Mesenchymal stem cell (in vitro differentiated cells and primary cell): ENCODE results near the gene CLN6.
A peak's percentile ranks its signal among the peaks of the same experiment; 100 is the strongest.

Source experiments
- DNase-seq: peaks from one replicate; pipeline ENCODE4 v3.0.0-alpha.2; 2013
- H2AFZ ChIP-seq: one replicate; pipeline ENCODE4 v1.6.1; 2013; ENCODE audit warnings: low read depth, mild to moderate bottlenecking, control low read depth, inconsistent platforms, low read length, moderate library complexity
- H2AK5ac ChIP-seq: 2 replicates; pipeline ENCODE4 v1.6.1; 2013; ENCODE audit warnings: low read length, moderate library complexity, mild to moderate bottlenecking, inconsistent platforms; ENCODE audit not compliant: severe bottlenecking
- H2BK120ac ChIP-seq: one replicate; pipeline ENCODE4 v1.6.1; 2013; ENCODE audit warnings: low read depth, mild to moderate bottlenecking, inconsistent platforms, low read length, moderate library complexity
- H2BK12ac ChIP-seq, 2 experiments: one replicate each; pipeline ENCODE4 v1.6.1; 2013; ENCODE audit warnings: inconsistent platforms in 2 of 2, low read length in 2 of 2, mild to moderate bottlenecking in 2 of 2, moderate library complexity in 2 of 2, control low read depth in 1 of 2
- H2BK15ac ChIP-seq: one replicate; pipeline ENCODE4 v1.6.1; 2013; ENCODE audit warnings: mild to moderate bottlenecking, low read depth, inconsistent platforms; ENCODE audit not compliant: poor library complexity, severe bottlenecking
- H2BK5ac ChIP-seq: 2 replicates; pipeline ENCODE4 v1.6.1; 2013; ENCODE audit warnings: low read depth, mild to moderate bottlenecking, low read length, control low read depth, inconsistent platforms; ENCODE audit not compliant: poor library complexity, severe bottlenecking
- H3K14ac ChIP-seq, 2 experiments: one replicate each; pipeline ENCODE4 v1.6.1; 2013; ENCODE audit warnings: inconsistent platforms in 2 of 2, low read length in 2 of 2, control low read depth in 1 of 2, mild to moderate bottlenecking in 1 of 2, moderate library complexity in 1 of 2
- H3K18ac ChIP-seq, 2 experiments: one replicate each; pipeline ENCODE4 v1.6.1; 2013; ENCODE audit warnings: inconsistent platforms in 2 of 2, low read length in 2 of 2, control low read depth in 1 of 2, low read depth in 1 of 2, mild to moderate bottlenecking in 1 of 2
- H3K23ac ChIP-seq, 2 experiments: one replicate each; pipeline ENCODE4 v1.6.1; 2013; ENCODE audit warnings: inconsistent platforms in 2 of 2, low read length in 2 of 2, mild to moderate bottlenecking in 2 of 2, moderate library complexity in 2 of 2, control low read depth in 1 of 2
- H3K27ac ChIP-seq: 2 replicates; pipeline ENCODE4 v1.5.1; 2013; ENCODE audit warnings: mild to moderate bottlenecking, moderate library complexity, low read length, control low read depth, inconsistent platforms; ENCODE audit not compliant: poor library complexity, severe bottlenecking
- H3K27me3 ChIP-seq, 2 experiments: 2 replicates each; pipeline versions ENCODE4 v1.6.1 to v1.7.0; 2013; ENCODE audit warnings: low read length in 2 of 2, mild to moderate bottlenecking in 2 of 2, moderate library complexity in 2 of 2, control low read depth in 1 of 2, inconsistent platforms in 1 of 2; ENCODE audit not compliant: control insufficient read depth in 1 of 2, insufficient read depth in 1 of 2
- H3K36me3 ChIP-seq, 2 experiments: 2 replicates each; pipeline versions ENCODE4 v1.6.1 to v1.7.0; 2013; ENCODE audit warnings: low read length in 2 of 2, control low read depth in 1 of 2, inconsistent platforms in 1 of 2, low read depth in 1 of 2, mild to moderate bottlenecking in 1 of 2; ENCODE audit not compliant: insufficient read depth in 2 of 2, control insufficient read depth in 1 of 2
- H3K4ac ChIP-seq, 2 experiments: one replicate each; pipeline ENCODE4 v1.6.1; 2013; ENCODE audit warnings: inconsistent platforms in 2 of 2, low read length in 2 of 2, mild to moderate bottlenecking in 2 of 2, moderate library complexity in 2 of 2, control low read depth in 1 of 2, low read depth in 1 of 2
- H3K4me1 ChIP-seq: 2 replicates; pipeline ENCODE4 v1.6.1; 2013; ENCODE audit warnings: low read depth, low read length, control low read depth; ENCODE audit not compliant: control insufficient read depth, insufficient read depth
- H3K4me2 ChIP-seq: 2 replicates; pipeline ENCODE4 v1.6.1; 2013; ENCODE audit warnings: low read length, mild to moderate bottlenecking, inconsistent platforms; ENCODE audit not compliant: poor library complexity, severe bottlenecking
- H3K4me3 ChIP-seq, 2 experiments: 2 replicates each; pipeline versions ENCODE4 v1.5.1 to v1.7.0; 2013; ENCODE audit warnings: low read length in 2 of 2, mild to moderate bottlenecking in 2 of 2, control low read depth in 1 of 2, low read depth in 1 of 2; ENCODE audit not compliant: insufficient read depth in 1 of 2
- H3K79me1 ChIP-seq: replicated peaks from 2 replicates; pipeline ENCODE4 v1.6.1; 2013; ENCODE audit warnings: mild to moderate bottlenecking, control low read depth, low read length, inconsistent platforms; ENCODE audit not compliant: poor library complexity, severe bottlenecking
- H3K9ac ChIP-seq: 2 replicates; pipeline ENCODE4 v1.7.0; 2013; ENCODE audit warnings: mild to moderate bottlenecking, low read length, moderate library complexity
- H3K9me3 ChIP-seq: 2 replicates; pipeline ENCODE4 v1.7.0; 2013; ENCODE audit warnings: mild to moderate bottlenecking, low read length; ENCODE audit not compliant: control insufficient read depth
- H4K8ac ChIP-seq: one replicate; pipeline ENCODE4 v1.6.1; 2013; ENCODE audit warnings: inconsistent platforms, mild to moderate bottlenecking, low read length, moderate library complexity
- H4K91ac ChIP-seq: one replicate; pipeline ENCODE4 v1.6.1; 2013; ENCODE audit warnings: mild to moderate bottlenecking, low read length, inconsistent platforms
- WGBS: methylation state at CpG from one replicate; pipeline ENCODE4 v1.1.7; 2013; ENCODE audit warnings: mixed read lengths; 5-methylcytosine and 5-hydroxymethylcytosine counted together

The CLN6 gene

DNA sequence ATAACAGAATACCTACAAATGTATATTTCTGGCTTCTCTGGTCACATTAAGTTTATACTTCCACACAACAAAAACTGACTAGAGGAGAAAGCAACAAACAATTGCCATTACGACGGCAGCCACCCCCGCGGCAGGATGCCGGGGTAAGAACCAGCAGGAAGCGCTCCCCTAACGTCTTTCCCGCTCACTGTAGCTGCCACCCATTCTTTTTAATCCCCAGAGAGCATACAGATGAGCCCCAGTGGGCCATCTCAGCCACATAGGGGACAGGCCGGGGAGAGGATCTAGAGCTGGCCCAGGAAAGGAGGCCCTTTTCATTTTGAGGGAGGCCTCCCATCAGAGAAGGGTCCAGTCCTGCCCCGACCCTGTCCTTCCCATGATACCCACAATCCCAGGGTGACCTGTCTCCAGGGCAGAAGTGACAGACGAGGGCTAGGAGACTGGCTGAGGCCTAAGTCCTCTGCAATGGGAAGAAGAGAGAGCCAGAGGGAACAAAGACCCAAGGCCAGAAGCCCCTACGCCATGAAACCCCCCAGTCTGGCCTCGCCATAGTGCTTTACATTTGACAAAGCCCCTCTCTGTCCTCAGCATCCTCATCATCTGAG lies 20.8 kb downstream of the CLN6 start:
- Histone ChIP-seq H3K4me1 (peaks cover 20% of the 10 kb centered on the region), H2AK5ac (no peak overlapping the region), H3K4me2 (no peak overlapping the region), H3K79me1 (peaks cover 53% of the 10 kb centered on the region), H2BK15ac (peak overlapping the region; percentile 60), H3K4ac (no peak overlapping the region), H3K9me3 (no peaks in the 10 kb centered on the region), H2BK5ac (no peak overlapping the region), H3K9ac (no peak overlapping the region), H4K91ac (no peak overlapping the region), H4K8ac (no peak overlapping the region), H3K27me3 (no peaks in the 10 kb centered on the region), H2AFZ (no peak overlapping the region), H3K18ac (no peak overlapping the region), H3K36me3 (peaks cover 0 to 45% of the 10 kb centered on the region in 2 experiments), H3K23ac (no peak overlapping the region), H3K4me3 (peak overlapping the region in 1 of 2 experiments; percentile 21), H2BK120ac (no peak overlapping the region), H2BK12ac (no peak overlapping the region), H3K14ac (no peak overlapping the region), H3K27ac (no peak overlapping the region)
- no peak for DNase-seq
- 94% methylated on average over 11 of the region's 13 CpGs for WGBS

DNA sequence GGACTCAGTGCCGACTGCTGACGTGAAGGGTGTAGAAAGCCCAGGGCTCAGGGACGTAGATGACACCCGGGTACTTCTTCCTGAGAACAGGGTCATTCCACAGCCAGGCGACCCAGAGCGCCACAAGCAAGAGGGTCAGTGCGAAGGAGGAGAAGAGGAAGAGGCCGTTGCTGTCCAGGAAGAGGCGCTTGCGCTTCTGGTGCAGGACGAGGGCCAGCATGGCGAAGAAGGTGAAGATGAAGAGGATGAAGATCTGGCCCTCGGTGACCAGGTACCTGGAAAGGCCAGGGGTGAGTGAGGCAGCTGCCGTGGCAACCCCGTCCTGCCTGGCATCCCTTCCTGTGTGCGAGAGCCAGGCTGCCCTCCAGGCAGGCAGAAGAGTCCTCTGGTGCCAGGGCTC lies 21.4 kb downstream of the CLN6 start:
- Histone ChIP-seq H3K79me1 (peaks cover 51% of the 10 kb centered on the region), H4K8ac (no peak overlapping the region)
- 98% methylated on average over 16 of the region's 16 CpGs for WGBS

DNA sequence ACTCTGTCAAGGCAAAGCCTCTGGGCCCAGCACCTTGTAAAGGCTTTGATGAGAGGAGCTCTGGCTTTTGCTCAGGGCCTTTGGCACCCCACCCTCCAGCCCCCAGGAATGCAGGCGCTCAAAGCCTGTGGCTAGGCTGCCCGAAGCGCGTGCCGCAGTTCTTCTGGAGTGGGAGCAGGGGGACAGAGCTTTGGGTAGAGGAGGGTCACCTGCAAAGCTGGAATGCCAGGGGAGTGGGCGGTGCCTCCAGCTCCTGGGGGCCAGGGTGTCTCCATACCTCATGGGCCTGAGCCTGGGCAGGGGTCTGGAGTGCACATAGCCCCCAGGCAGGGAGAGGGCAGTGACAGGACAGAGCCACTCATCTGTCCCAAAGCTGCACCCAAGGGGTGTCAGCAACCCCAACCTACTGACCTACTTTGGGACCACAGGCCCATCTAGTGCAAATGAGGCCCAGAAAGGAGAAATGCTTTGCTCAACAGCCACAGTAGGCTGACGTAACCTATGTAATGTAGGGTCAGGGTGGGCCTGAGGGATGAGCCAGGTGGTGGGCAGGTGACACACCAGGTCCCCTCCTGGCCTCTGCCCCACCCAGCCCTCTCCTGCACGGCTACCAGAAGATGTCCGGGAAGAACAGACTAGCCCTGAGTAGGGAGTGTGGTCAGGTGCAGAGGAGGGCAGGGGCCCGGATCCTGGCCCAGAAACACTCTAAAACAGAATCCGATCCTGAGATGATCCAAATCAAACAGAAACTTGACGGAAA lies 22.2 kb downstream of the CLN6 start:
- peaks cover 51% of the 10 kb centered on the region for H3K79me1 ChIP-seq
- no peaks in the 10 kb centered on the region for H3K27me3 ChIP-seq
- H2BK15ac ChIP-seq = no peak overlapping the region
- H4K8ac ChIP-seq = no peak overlapping the region
- H2BK5ac ChIP-seq = no peak overlapping the region
- H3K27ac ChIP-seq = no peak overlapping the region
- no peak overlapping the region for H2BK120ac ChIP-seq
- H3K4me1 ChIP-seq = peaks cover 20% of the 10 kb centered on the region
- peak overlapping the region in 1 of 2 experiments; percentile 71 for H3K14ac ChIP-seq
- no peak overlapping the region for H2BK12ac ChIP-seq
- peaks cover 0 to 45% of the 10 kb centered on the region in 2 experiments for H3K36me3 ChIP-seq
- H3K4me3 ChIP-seq = no peak overlapping the region
- no peak for DNase-seq
- H3K9ac ChIP-seq = no peak overlapping the region
- H2AFZ ChIP-seq = no peak overlapping the region
- no peak overlapping the region for H4K91ac ChIP-seq
- no peaks in the 10 kb centered on the region for H3K9me3 ChIP-seq
- H3K4me2 ChIP-seq = no peak overlapping the region
- no peak overlapping the region for H3K18ac ChIP-seq
- H3K23ac ChIP-seq = no peak overlapping the region
- H2AK5ac ChIP-seq = no peak overlapping the region
- H3K4ac ChIP-seq = no peak overlapping the region
- 90% methylated on average over 12 of the region's 12 CpGs for whole genome bisulfite sequencing

More for the DNA sequence above, 21.4 kb downstream of the CLN6 start:
- peaks cover 20% of the 10 kb centered on the region for H3K4me1 ChIP-seq
- H2BK12ac ChIP-seq = no peak overlapping the region
- H3K18ac ChIP-seq = no peak overlapping the region
- no peak overlapping the region for H2AK5ac ChIP-seq
- no peak overlapping the region for H3K9ac ChIP-seq
- no peak overlapping the region for H2BK5ac ChIP-seq
- no peak overlapping the region for H2AFZ ChIP-seq
- H3K4me2 ChIP-seq = no peak overlapping the region
- H4K91ac ChIP-seq = no peak overlapping the region
- no peak overlapping the region for H2BK120ac ChIP-seq
- no peaks in the 10 kb centered on the region for H3K9me3 ChIP-seq
- H3K4ac ChIP-seq = no peak overlapping the region
- H2BK15ac ChIP-seq = no peak overlapping the region
- H3K14ac ChIP-seq = no peak overlapping the region
- H3K27me3 ChIP-seq = no peaks in the 10 kb centered on the region
- DNase-seq = no peak
- H3K27ac ChIP-seq = no peak overlapping the region
- H3K4me3 ChIP-seq = no peak overlapping the region
- H3K23ac ChIP-seq = no peak overlapping the region
- H3K36me3 ChIP-seq = peaks cover 0 to 45% of the 10 kb centered on the region in 2 experiments

DNA sequence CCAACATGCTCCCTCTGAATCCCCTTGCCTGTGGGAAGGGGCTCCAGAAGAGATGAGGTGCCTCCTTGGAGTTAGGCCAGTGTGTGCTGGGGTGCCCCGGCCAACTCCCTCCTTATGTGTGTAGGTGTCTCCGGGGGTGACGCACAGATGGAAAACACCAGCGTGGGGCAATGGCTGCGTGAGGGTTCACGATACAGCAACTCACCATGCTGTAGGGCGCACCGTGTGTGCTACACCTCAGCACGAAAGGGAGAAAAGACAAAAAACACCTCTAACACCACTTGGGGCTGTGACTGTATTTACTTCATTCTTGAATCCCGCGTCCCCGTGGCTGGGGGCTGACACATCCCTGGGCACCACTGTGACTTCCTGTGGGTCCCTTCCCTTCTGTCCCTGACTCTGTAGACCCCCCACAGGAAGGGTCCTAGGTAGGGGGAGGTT lies 22.8 kb downstream of the CLN6 start:
- Histone ChIP-seq H3K27me3 (no peaks in the 10 kb centered on the region), H2BK12ac (no peak overlapping the region), H3K9ac (no peak overlapping the region), H3K23ac (no peak overlapping the region), H2BK15ac (no peak overlapping the region), H2AFZ (no peak overlapping the region), H2BK5ac (no peak overlapping the region), H3K9me3 (no peaks in the 10 kb centered on the region), H3K79me1 (peaks cover 48% of the 10 kb centered on the region), H4K91ac (no peak overlapping the region), H2BK120ac (no peak overlapping the region), H3K14ac (no peak overlapping the region), H3K4me3 (no peak overlapping the region), H3K27ac (no peak overlapping the region), H3K4me2 (no peak overlapping the region), H3K4ac (no peak overlapping the region), H4K8ac (peak overlapping the region; percentile 22), H3K36me3 (peaks cover 0 to 42% of the 10 kb centered on the region in 2 experiments), H2AK5ac (no peak overlapping the region), H3K4me1 (peaks cover 20% of the 10 kb centered on the region), H3K18ac (no peak overlapping the region)
- WGBS = 91% methylated on average over 9 of the region's 12 CpGs
- DNase-seq = no peak
